Germinal center (tissue), 1 donor: Measurements from ENCODE around the gene MARK4.
"Not testable (repeated sequence)": the region's sequence is repeated elsewhere in the genome, so short reads cannot be mapped to it uniquely, and the experiment has no call there.

Experiments used
- DNase-seq: peaks from one replicate; pipeline ENCODE4 v3.0.0; 2012; ENCODE audit warnings: mixed read lengths, low spot score

MARK4 gene

GRCh38 chr19:45243144-45243732 lies 7.8 kb upstream of the MARK4 start:
- no peak for DNase-seq

DNA sequence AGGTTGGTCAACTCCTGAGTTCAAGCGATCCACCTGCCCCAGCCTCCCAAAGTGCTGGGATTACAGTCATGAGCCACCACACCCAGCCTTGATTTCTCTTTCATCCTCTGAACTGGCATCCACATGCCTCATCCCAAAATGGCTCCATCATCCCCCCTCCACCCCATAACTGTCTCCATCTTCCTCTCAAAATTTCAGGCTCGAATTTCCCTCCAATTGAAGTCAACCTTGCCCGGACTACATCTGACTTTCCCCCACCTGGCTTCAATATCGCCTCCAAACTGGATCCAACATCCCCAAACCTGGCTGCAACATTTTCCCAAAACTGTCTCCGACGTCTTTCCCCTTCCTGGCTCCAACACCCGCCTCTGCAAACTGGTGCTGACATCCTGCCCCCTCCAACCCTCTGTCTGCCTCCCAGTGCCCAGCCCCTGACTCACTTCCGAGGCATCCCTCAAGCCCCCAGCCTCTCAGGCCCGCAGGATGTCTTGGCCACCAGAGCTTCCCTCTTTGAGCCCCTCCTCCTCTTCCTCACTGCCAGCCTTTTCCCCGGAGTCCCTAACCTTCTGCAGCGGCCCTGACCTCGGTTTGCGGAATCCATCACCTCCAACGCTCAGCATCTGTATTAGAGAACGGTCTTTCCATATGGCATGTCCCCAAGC lies 6.8 kb upstream of the MARK4 start:
- no peak for DNase-seq

DNA sequence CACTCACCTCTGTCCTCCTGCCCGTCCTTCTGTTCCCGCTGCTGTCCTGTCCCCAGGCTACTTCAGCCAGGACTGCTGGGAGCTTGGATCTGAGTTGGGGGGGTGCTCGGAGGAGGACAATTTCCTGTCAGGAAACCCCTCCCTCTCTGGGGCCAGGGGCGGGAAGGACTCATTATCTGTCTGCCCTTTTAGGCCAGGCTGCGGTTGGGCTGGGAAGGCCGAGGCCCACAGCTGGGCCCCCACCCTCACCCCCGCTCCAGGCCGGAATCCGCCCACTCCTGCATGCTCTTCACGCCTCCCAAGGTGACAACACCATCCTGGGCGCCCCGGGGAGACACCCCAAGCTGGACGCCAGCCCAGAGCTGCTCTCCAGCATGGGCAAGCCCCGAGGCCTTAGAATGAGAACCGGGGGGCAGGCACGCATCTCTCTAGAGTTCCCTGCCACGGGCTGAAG lies 5.7 kb upstream of the MARK4 start, which contains the start of gene EXOC3L2:
Gene EXOC3L2 (minus strand): TSS at position 74 of the 454 bp plus-strand sequence. CDS start 6,362 bp downstream, outside the sequence.
- DNase-seq = no peak

DNA sequence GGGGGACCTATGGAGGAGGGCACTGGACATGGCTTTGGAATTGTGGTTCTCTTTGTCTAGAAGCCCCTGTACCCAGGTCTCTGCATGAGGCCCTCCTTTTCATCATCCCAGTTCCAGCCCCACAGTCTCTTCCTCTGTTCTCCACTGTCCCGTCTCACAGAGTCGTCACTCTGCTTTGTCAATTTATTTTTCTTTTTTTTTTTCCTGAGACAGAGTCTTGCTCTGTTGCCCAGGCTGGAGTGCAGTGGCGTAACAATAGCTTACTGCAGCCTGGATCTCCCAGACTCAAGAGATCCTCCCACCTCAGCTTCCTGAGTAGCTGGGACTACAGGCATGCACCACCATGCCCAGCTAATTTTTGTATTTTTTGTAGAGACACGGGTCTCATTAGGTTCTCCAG lies 5.2 kb upstream of the MARK4 start:
- DNase-seq = no peak

- no peak for DNase-seq
These were observed 3.9 kb upstream of the MARK4 start for GRCh38 chr19:45247136-45247535.

GRCh38 chr19:45249261-45250033 lies 1.6 kb upstream of the MARK4 start:
- no peak for DNase-seq

- no peak for DNase-seq
These were observed 747 bp upstream of the MARK4 start for GRCh38 chr19:45250216-45250831.

DNA sequence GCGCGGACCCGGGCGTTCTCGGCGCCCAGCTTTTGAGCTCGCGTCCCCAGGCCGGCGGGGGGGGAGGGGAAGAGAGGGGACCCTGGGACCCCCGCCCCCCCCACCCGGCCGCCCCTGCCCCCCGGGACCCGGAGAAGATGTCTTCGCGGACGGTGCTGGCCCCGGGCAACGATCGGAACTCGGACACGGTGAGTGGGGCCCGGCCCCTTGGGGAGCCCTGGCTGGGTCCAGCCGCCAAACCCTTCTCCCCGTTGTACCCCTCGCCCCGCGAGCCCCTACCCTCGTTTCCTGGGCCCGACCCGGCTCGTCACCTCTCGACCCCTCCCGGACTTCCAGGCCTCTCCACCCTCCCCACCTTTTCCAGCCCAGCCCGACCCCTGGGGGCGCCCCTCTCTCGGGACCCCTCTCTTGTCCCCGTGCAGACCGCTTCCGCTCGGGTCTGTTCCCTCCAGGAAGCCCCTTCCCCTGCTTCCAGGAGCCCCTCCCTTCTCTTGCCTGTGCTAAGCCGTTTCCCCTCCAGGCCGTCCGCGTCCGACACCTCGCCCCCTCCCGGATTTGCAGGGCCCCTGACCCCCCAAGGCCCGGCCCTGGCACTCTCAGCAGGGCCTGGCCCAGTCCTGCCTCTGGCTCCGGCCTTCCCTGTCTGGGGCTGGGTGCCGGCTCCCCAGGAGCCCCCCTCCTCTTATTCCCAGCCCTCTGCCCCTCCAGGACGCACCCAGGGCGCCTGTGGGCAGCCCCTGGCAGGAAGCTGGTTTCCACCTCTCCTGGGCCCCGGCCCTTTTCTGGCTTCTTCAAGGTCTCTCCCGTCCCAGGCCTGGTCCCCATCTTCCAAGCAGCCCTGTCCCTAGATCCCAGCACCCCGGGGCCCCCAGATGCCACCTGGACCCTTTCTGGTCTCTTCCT lies 632 bp downstream of the MARK4 start:
- peak; percentile 53 for DNase-seq

GRCh38 chr19:45253396-45254027 lies 2.4 kb downstream of the MARK4 start:
- DNase-seq = no peak

DNA sequence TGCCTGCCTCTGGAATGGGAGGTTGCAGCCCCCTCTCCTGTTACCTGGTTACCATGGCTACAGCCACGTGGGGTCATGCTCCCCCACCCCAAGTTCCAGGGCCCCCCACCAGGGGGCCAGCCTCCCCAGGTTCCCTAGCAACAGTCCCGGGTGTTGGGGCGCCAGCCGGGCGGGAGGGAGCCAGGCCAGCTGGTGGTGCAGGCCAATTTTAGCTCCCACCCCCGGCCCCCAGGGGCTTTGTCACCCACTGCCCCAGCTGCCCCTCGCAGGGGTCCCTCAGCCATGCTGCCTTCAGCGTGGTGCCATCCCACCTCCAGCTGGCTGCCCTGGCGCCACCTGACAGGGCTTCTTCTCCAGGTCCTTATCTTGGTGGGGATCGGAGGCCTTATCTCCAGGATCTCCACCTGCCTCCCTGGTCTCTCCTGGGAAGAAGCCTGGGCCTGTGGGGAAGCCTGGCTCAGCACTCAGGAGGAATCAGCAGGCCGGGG lies 3.0 kb downstream of the MARK4 start:
- DNase-seq = peak; percentile 34

- DNase-seq = no peak
These were observed 4.6 kb downstream of the MARK4 start for GRCh38 chr19:45255611-45256157.

- DNase-seq = no peak
These were observed 5.8 kb downstream of the MARK4 start for GRCh38 chr19:45256836-45257235.

DNA sequence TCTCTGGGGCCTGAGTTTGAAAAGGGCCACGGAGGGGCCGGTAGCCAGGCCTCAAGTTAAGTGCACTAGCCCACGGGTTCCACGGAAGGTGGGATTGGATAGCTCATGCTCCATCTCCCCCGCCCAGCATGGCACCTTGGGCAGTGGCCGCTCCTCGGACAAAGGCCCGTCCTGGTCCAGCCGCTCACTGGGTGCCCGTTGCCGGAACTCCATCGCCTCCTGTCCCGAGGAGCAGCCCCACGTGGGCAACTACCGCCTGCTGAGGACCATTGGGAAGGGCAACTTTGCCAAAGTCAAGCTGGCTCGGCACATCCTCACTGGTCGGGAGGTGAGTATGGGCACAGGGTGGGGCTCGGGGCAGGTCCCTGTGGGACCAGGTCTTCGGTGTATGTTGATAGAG lies 7.8 kb downstream of the MARK4 start:
- DNase-seq = no peak

DNA sequence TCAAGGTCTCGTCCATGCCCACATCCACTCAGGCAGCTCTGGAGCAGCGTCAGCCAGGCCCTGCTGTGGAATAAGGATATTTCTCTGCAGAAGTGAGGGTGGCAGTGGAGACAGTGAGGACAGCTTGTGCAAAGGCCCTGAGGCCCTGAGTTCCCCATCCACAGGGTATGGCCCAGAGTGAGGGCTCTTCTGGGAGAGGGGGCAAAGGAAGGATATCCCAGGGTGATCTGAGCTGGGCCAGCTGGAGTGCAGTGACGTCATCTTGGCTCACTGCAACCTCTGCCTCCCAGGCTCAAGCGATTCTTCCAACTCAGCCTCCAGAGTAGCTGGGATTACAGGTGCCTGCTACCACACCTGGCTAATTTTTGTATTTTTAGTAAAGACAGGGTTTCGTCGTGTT lies 11.5 kb downstream of the MARK4 start:
- no peak for DNase-seq

DNA sequence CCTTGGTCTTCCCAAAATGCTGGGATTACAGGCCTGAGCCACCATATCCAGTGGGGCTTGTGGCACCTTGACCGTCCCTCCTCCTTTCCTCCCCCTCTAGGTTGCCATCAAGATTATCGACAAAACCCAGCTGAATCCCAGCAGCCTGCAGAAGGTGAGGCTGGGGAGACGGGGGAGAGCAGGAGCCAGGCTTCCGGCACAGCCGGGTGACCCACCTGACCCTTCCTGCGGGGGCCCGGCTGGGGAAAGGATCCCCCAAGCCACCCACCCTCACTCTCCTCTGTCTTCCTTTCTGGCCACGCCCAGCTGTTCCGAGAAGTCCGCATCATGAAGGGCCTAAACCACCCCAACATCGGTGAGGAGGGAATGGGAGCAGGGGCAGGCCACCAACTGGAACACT lies 11.9 kb downstream of the MARK4 start:
- DNase-seq = no peak

- no peak for DNase-seq
These were observed 13.8 kb downstream of the MARK4 start for GRCh38 chr19:45264781-45265317.

DNA sequence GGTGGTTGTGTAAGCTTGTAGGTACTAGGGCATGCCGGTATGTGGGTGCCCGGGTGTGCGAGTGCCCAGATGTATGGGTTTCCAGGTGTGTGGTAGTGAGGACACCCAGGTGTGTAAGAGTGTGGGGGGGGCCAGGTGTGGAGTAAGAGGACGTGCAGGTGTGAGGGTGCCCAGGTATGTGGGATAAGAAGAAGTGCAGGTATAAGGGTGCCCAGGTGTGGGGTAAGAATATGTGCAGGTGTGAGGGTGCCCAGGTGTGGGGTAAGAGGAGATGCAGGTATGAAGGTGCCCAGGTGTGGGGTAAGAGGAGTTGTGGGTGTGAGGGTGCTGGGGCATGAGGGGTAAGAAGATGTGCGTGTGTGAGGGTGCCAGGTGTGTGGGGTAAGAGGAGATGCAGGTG lies 14.3 kb downstream of the MARK4 start:
- no peak for DNase-seq

DNA sequence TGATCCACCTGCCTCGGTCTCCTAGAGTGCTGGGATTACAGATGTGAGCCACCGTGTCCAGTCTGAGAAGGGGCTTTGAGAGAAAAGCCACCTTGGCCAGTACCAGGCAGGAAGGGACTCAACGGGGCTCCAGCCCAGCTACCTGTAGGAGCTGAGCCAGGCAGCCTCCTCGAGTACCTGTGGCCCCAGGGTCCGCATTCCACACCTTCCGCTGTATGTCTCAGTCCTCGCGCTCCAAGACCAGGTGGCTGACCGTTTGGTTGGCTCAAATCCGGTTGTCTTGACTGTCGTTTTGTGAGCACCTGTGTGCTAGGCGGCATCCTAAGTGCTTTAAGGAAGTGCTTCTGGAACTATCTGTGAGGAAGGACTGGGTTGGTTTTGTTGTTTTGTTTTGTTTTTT lies 16.2 kb downstream of the MARK4 start:
- DNase-seq = no peak

DNA sequence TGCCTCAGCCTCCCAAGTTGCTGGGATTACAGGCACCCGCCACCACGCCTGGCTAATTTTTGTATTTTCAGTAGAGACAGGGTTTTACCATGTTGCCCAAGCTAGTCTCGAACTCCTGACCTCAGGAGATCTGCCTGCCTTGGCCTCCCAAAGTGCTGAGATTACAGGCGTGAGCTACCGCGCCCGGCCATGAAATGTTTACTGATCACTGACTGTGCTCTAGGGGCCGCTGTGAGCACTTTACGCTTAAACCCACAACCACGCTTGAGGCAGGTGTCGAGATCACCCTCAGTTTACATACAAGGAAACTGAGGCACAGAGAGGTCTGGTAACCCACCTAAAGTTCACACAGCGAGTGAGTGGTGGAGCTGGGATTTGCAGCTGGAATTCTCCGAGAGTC lies 18.9 kb downstream of the MARK4 start:
- DNase-seq = not testable (repeated sequence)

- no peak for DNase-seq
These were observed 20.1 kb downstream of the MARK4 start for GRCh38 chr19:45271098-45271734.
